Smooth muscle cell (in vitro differentiated cells): Measurements from ENCODE around the gene ZNF618. TPM values are rescaled to one million over a fixed set of nuclear protein-coding genes. Genes with fewer than 3 reads are reported as not detected.

Experiments
- DNase-seq: peaks from one replicate; lab custom pipeline; 2025; ENCODE audit not compliant: unreplicated experiment; lab: John Stamatoyannopoulos, UW
- H2AFZ ChIP-seq: fragments of 200-600 bp; sonication (generic); 2 replicates; pipeline ENCODE4 v1.6.0; 2016; ENCODE audit warnings: antibody characterized with exemption, low read depth, mild to moderate bottlenecking
- H3F3A ChIP-seq: fragments of 200-600 bp; sonication (generic); 2 replicates; pipeline ENCODE4 v1.6.0; 2017; ENCODE audit warnings: antibody characterized with exemption, low read depth
- H3K27ac ChIP-seq: fragments of 200-600 bp; sonication (generic); 2 replicates; pipeline ENCODE4 v1.5.1; 2016; ENCODE audit warnings: low read depth, mild to moderate bottlenecking
- H3K27me3 ChIP-seq: fragments of 200-600 bp; sonication (generic); 2 replicates; pipeline ENCODE4 v1.6.1; 2016; ENCODE audit warnings: low read depth, mild to moderate bottlenecking
- H3K36me3 ChIP-seq: fragments of 200-600 bp; sonication (generic); 2 replicates; pipeline ENCODE4 v1.5.1; 2016; ENCODE audit warnings: low read depth
- H3K4me1 ChIP-seq: fragments of 200-600 bp; sonication (generic); 2 replicates; pipeline ENCODE4 v1.5.1; 2016; ENCODE audit warnings: low read depth
- H3K4me2 ChIP-seq: fragments of 200-600 bp; sonication (generic); 2 replicates; pipeline ENCODE4 v1.6.0; 2016; ENCODE audit warnings: mild to moderate bottlenecking
- H3K4me3 ChIP-seq: fragments of 200-600 bp; sonication (generic); 2 replicates; pipeline ENCODE4 v1.5.1; 2016; ENCODE audit warnings: mild to moderate bottlenecking
- H3K79me2 ChIP-seq: fragments of 200-600 bp; sonication (generic); 2 replicates; pipeline ENCODE4 v1.6.0; 2016; ENCODE audit warnings: low read depth, mild to moderate bottlenecking
- H3K9ac ChIP-seq: fragments of 200-600 bp; sonication (generic); 2 replicates; pipeline ENCODE4 v1.6.0; 2016; ENCODE audit warnings: low read depth
- H3K9me3 ChIP-seq: fragments of 200-600 bp; sonication (generic); replicated peaks from 2 replicates; pipeline ENCODE4 v1.5.1; 2016; ENCODE audit warnings: low read depth
- H4K20me1 ChIP-seq: fragments of 200-600 bp; sonication (generic); 2 replicates; pipeline ENCODE4 v1.6.0; 2016; ENCODE audit warnings: low read depth
- WGBS: methylation state at CpG from one replicate; pipeline ENCODE4 v1.1.7; 2016; ENCODE audit warnings: low lambda C conversion rate; 5-methylcytosine and 5-hydroxymethylcytosine counted together
- polyA plus RNA-seq: library from polyadenylated mRNA; unstranded; fragments of >200 nt; fragmentation: Nextera tagmentation; extraction: Ambion mirVana; gene quantifications from 2 replicates; pipeline ENCODE4 v1.2.1, GENCODE V29; 2016
- total RNA-seq: library from RNA; depleted of rRNA; stranded (reverse); fragments of >200 nt; gene quantifications from 2 replicates; pipeline ENCODE4 v1.2.3, GENCODE V29; 2014
- TF ChIP-seq, protein P1 (sequence below): fragments of 200-600 bp; sonication (generic); IDR thresholded peaks from 2 replicates; pipeline ENCODE4 v1.5.1; 2017; ENCODE audit warnings: borderline replicate concordance, mild to moderate bottlenecking, antibody characterized with exemption; ENCODE audit not compliant: insufficient read depth, poor library complexity, severe bottlenecking

ZNF618 gene
- total and polyA plus RNA-seq, 2 experiments from 2014 or later = 9.9 to 19.5 TPM

DNA sequence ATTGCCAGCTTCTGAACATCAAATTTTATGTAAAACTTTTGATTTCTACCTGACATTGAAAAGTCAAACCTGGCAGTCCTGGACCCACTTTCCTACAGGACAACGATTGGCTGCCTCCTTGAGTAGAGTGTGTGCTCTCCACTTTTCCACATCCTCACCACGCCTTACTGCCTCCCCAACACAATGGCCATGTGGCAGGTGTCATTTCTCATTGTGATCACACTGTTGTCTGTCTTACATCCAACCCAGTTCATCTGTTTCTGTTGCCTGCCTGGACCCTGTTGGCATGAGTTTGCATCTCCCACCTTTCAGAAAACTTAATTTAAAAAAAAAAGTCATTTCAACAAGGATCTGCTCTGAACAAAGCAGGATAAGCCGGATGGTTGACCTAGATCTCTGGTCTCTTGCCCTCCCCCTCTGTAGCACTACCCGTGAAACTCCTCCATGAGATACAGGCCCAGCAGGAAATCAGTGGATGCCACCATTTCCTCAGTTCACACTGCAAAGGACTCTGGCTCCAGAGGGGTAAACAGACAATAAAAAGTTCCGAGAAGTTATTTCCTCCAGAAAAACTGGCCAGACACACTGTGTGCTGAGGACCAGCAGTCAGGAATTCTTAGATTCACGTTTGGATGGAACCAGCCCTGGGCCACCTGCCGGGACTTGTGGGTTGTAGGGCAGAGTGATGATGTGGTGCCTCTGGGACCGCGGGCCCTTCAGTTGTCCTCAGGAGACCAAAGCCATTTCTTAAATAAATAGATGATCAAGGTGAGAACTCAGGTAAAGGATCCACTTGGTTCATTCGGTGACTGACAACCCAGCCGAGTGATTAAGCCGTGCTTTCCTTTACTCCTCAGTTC, 153.4 kb downstream of the ZNF618 start:
- DNase-seq = no peak
- H3K27me3 ChIP-seq = no peaks in the 10 kb centered on the region
- no peak overlapping the region for H2AFZ ChIP-seq
- no peaks in the 10 kb centered on the region for H3K36me3 ChIP-seq
- no peak overlapping the region for H3K9ac ChIP-seq
- TF ChIP-seq, protein P1, sequence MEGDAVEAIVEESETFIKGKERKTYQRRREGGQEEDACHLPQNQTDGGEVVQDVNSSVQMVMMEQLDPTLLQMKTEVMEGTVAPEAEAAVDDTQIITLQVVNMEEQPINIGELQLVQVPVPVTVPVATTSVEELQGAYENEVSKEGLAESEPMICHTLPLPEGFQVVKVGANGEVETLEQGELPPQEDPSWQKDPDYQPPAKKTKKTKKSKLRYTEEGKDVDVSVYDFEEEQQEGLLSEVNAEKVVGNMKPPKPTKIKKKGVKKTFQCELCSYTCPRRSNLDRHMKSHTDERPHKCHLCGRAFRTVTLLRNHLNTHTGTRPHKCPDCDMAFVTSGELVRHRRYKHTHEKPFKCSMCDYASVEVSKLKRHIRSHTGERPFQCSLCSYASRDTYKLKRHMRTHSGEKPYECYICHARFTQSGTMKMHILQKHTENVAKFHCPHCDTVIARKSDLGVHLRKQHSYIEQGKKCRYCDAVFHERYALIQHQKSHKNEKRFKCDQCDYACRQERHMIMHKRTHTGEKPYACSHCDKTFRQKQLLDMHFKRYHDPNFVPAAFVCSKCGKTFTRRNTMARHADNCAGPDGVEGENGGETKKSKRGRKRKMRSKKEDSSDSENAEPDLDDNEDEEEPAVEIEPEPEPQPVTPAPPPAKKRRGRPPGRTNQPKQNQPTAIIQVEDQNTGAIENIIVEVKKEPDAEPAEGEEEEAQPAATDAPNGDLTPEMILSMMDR = no peak
- H3K4me2 ChIP-seq = no peak overlapping the region
- H3K9me3 ChIP-seq = no peaks in the 10 kb centered on the region
- H3K27ac ChIP-seq = no peak overlapping the region
- no peak overlapping the region for H3K4me3 ChIP-seq
- H3K4me1 ChIP-seq = peaks cover 3% of the 10 kb centered on the region
- H4K20me1 ChIP-seq = peaks cover 3% of the 10 kb centered on the region
- H3F3A ChIP-seq = no peaks in the 10 kb centered on the region
- WGBS = 95% methylated on average over 12 of the region's 12 CpGs
- no peaks in the 10 kb centered on the region for H3K79me2 ChIP-seq

DNA sequence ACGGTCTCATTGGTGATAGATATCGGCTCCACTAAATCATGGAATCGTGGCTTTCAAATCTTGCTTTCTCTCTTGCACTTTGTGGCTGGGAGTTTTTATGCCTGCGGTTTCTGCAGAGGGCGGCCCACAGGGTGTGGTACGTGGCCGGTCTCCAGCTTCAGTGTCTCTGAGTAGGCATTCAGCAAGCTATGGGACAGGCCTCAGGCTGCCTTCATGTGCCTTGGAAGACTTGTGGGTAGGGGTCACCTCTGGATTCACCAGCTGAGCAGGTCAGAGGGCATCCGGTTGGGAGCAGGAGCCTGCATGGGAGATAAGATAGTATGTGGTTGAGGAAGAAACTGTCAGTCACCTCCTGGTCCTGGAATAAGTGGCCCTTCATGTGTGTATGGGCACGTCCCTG, 154.3 kb downstream of the ZNF618 start:
- no peaks in the 10 kb centered on the region for H3K36me3 ChIP-seq
- H3K9me3 ChIP-seq = no peaks in the 10 kb centered on the region
- H2AFZ ChIP-seq = no peak overlapping the region
- H3F3A ChIP-seq = no peaks in the 10 kb centered on the region
- no peaks in the 10 kb centered on the region for H3K27me3 ChIP-seq
- DNase-seq = no peak
- H3K79me2 ChIP-seq = no peaks in the 10 kb centered on the region
- H3K27ac ChIP-seq = no peak overlapping the region
- peaks cover 3% of the 10 kb centered on the region for H4K20me1 ChIP-seq
- peaks cover 3% of the 10 kb centered on the region for H3K4me1 ChIP-seq
- WGBS = 99% methylated on average over 9 of the region's 9 CpGs
- H3K4me2 ChIP-seq = no peak overlapping the region
- no peak overlapping the region for H3K9ac ChIP-seq
- no peak overlapping the region for H3K4me3 ChIP-seq
- TF ChIP-seq, protein P1 = no peak

DNA sequence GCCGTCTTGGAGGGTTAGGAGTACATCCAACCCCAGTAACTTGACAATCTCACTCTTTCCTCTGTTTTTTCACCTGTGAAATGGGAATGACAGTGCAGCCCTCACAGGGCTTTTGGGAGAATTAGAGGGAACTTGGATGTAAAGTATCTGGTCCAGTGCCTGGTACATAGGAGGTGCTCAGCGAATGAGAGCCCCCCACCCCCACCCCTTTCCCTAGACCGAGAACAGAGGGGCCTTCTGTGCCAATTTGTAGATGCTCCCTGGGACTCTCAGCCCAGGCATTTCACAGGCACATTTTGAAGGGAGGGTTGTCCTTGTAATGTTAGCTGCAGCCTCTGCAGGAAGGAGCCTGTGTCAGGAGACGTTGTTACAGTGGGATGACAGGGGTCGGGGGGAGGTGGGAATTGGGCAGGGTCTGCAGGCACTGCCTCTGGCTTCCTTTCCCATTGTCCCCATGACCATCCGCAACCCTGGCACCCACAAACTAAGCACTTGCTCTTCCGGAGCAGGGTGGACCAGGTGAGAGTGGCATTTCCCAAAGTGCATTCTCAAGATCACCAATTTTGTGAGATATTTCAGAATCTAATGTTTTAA, 155.0 kb downstream of the ZNF618 start:
- no peak for DNase-seq
- Histone ChIP-seq H2AFZ (no peak overlapping the region), H3K79me2 (no peaks in the 10 kb centered on the region), H3K4me3 (no peak overlapping the region), H4K20me1 (peaks cover 3% of the 10 kb centered on the region), H3K27me3 (no peaks in the 10 kb centered on the region), H3K4me2 (no peak overlapping the region), H3F3A (no peaks in the 10 kb centered on the region), H3K27ac (no peak overlapping the region), H3K9me3 (no peaks in the 10 kb centered on the region), H3K4me1 (peaks cover 3% of the 10 kb centered on the region), H3K9ac (no peak overlapping the region), H3K36me3 (no peaks in the 10 kb centered on the region)
- WGBS = 96% methylated on average over 7 of the region's 7 CpGs
- TF ChIP-seq, protein P1 = no peak
